ENCODE data around the gene SEMA3F.

DNA sequence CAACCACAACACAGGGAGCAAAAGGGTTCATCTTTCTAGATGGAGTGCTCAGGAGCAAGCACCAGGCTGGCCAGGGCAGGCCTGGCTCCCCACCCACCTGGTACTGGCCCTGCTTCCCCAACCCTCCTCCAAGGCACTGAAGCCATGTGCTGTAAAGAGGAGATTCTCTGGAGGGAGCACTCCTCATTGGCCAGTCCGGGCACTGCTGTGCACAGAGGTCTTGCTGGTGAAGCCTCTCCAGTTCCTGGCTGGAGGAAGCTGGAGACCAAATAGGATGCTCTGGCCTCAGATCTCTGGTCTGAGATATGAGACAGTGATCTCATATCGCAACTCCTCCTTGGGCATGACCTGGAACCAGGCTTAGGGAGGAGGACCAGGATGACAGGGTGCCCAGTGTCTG lies 7.7 kb upstream of the SEMA3F start:
- TF ChIP-seq, protein P1, sequence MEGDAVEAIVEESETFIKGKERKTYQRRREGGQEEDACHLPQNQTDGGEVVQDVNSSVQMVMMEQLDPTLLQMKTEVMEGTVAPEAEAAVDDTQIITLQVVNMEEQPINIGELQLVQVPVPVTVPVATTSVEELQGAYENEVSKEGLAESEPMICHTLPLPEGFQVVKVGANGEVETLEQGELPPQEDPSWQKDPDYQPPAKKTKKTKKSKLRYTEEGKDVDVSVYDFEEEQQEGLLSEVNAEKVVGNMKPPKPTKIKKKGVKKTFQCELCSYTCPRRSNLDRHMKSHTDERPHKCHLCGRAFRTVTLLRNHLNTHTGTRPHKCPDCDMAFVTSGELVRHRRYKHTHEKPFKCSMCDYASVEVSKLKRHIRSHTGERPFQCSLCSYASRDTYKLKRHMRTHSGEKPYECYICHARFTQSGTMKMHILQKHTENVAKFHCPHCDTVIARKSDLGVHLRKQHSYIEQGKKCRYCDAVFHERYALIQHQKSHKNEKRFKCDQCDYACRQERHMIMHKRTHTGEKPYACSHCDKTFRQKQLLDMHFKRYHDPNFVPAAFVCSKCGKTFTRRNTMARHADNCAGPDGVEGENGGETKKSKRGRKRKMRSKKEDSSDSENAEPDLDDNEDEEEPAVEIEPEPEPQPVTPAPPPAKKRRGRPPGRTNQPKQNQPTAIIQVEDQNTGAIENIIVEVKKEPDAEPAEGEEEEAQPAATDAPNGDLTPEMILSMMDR (IDR thresholded peaks at IDR 0.05): no peak
- TF ChIP-seq POLR2A (IDR thresholded peaks at IDR 0.05): no peak
